Stimulated activated naive CD8-positive, alpha-beta T cell treated with anti-CD3 and anti-CD28 coated beads, Interleukin-15, amount 100 ng/mL, for 72 hours (primary cell): ENCODE measurements around the gene RAB10.

Experiments used
- ATAC-seq: fragments of 150-1000 bp; cut with Tn5 transposase; 2 replicates; pipeline ENCODE4 v1.10.0; 2021; ENCODE audit warnings: mild to moderate bottlenecking, moderate library complexity
- DNase-seq, 2 donors: peaks; one replicate each; pipeline ENCODE4 v3.0.0; 2021 to 2022
- H3K27ac Mint-ChIP-seq, 2 donors: one replicate each; pipeline ENCODE4 v1.8.0; 2022; ENCODE audit warnings: mild to moderate bottlenecking in 2 of 2, mixed read lengths in 2 of 2, moderate library complexity in 2 of 2
- H3K27me3 Mint-ChIP-seq: one replicate; pipeline ENCODE4 v1.8.0; 2022; ENCODE audit warnings: mixed read lengths
- H3K4me1 Mint-ChIP-seq: one replicate; pipeline ENCODE4 v1.8.0; 2022; ENCODE audit warnings: mild to moderate bottlenecking, mixed read lengths
- H3K4me3 Mint-ChIP-seq, 2 donors: one replicate each; pipeline ENCODE4 v1.8.0; 2022; ENCODE audit warnings: mild to moderate bottlenecking in 2 of 2, mixed read lengths in 2 of 2, moderate library complexity in 1 of 2
- H3K9me3 Mint-ChIP-seq, 2 donors: one replicate each; pipeline ENCODE4 v1.8.0; 2022; ENCODE audit warnings: mixed read lengths in 2 of 2

Gene RAB10

GRCh38 chr2:26033270-26033817 lies 540 bp upstream of the RAB10 start:
- H3K27ac Mint-ChIP-seq: peak overlapping the region; percentile 91 to 98
- no peak for DNase-seq
- H3K27me3 Mint-ChIP-seq: no peaks in the 10 kb centered on the region
- ATAC-seq: peak; percentile 63
- H3K4me3 Mint-ChIP-seq: peak overlapping the region; percentile 95
- peaks cover 38% of the 10 kb centered on the region for H3K4me1 Mint-ChIP-seq
- no peaks in the 10 kb centered on the region for H3K9me3 Mint-ChIP-seq

DNA sequence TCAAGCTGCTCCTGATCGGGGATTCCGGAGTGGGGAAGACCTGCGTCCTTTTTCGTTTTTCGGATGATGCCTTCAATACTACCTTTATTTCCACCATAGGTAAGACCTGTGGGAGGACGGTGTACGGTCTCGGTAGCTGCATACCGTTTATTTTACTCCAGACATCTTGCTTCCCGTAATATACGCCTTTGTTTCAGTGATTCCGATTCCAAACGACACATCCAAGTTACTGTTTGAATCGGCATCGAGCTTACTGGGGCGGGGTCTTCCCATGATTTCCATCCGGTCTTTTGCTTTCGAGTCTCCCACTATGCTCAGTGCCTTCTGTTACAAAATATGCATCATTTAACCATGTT lies 731 bp downstream of the RAB10 start:
- Mint-ChIP-seq H3K9me3 (no peaks in the 10 kb centered on the region), H3K27me3 (no peaks in the 10 kb centered on the region), H3K4me1 (peaks cover 41% of the 10 kb centered on the region), H3K27ac (peak overlapping the region; percentile 92 to 98), H3K4me3 (peak overlapping the region; percentile 93 to 95)
- DNase-seq (no peak), ATAC-seq (no peak)

DNA sequence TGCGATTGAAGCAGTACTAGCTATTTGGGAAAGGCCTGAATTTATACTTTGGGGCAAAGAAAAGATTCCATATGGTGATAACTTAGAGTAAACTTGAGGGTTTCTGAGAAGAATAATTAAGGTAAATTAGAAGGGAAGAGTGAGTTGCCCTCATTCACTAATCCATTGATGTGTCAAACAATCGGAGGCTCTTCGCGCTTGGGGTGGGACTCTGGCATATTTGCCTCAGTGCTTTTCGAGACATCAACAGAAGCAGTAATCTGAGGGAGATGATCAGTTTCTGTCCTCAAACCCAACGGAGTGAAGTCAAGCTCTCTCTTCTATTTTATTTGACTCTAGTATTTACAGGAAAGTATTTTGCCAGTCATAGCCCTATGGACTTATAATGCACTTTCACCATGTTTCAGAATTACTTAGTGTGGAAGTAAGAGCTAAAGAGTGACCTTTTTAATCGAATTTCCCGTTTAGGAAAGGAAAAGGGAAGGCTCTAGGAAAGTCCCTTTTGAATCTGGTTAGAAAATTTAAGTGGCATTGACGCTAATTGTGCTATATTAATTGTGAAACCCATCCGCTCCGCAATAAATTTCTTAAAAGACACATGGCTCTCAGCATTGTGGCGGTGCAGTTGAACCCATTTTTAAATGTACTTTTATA lies 1.3 kb downstream of the RAB10 start:
- Mint-ChIP-seq H3K27ac (peak overlapping the region; percentile 92 to 98), H3K4me3 (peak overlapping the region; percentile 93 to 95), H3K27me3 (no peaks in the 10 kb centered on the region), H3K9me3 (no peaks in the 10 kb centered on the region), H3K4me1 (peaks cover 44% of the 10 kb centered on the region)
- DNase-seq (peak in 1 of 2 donors; percentile 21), ATAC-seq (no peak)

GRCh38 chr2:26039603-26040323 lies 5.9 kb downstream of the RAB10 start:
- no peaks in the 10 kb centered on the region for H3K9me3 Mint-ChIP-seq
- DNase-seq (no peak), ATAC-seq (no peak)
- no peaks in the 10 kb centered on the region for H3K27me3 Mint-ChIP-seq
- H3K4me1 Mint-ChIP-seq: peaks cover 70% of the 10 kb centered on the region
- no peak overlapping the region for H3K27ac Mint-ChIP-seq
- no peak overlapping the region for H3K4me3 Mint-ChIP-seq

DNA sequence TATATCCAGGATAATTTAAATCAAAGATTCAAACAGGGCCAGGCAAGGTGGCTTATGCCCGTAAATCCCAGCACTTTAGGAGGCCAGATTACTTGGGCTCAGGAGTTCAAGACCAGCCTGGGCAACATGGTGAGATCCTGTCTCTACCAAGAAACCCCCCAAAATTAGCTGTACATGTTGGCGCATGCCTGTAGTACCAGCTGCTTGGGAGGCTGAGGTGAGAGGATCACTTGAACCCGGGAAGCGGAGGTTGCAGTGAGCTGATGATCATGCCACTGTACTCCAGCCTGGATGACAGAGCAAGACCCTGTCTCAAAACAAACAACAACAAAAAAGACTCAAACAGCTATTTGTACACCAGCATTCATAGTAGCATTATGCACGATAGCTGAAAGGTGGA lies 9.2 kb downstream of the RAB10 start:
- ATAC-seq: no peak
- Mint-ChIP-seq H3K27ac (no peak overlapping the region), H3K4me1 (peaks cover 60% of the 10 kb centered on the region), H3K4me3 (peak overlapping the region in 1 of 2 donors; percentile 54), H3K9me3 (no peaks in the 10 kb centered on the region), H3K27me3 (no peaks in the 10 kb centered on the region)
- no peak for DNase-seq

GRCh38 chr2:26043862-26044696 lies 10.2 kb downstream of the RAB10 start:
- no peak for DNase-seq
- Mint-ChIP-seq H3K27ac (peak overlapping the region in 1 of 2 donors; percentile 56), H3K4me3 (peak overlapping the region; percentile 11 to 54)

GRCh38 chr2:26048791-26049190 lies 14.9 kb downstream of the RAB10 start:
- ATAC-seq: no peak
- peaks cover 76% of the 10 kb centered on the region for H3K4me1 Mint-ChIP-seq
- H3K4me3 Mint-ChIP-seq: no peak overlapping the region
- peak overlapping the region in 1 of 2 donors; percentile 80 for H3K27ac Mint-ChIP-seq
- DNase-seq: no peak
- H3K27me3 Mint-ChIP-seq: no peaks in the 10 kb centered on the region
- no peaks in the 10 kb centered on the region for H3K9me3 Mint-ChIP-seq

More at GRCh38 chr2:26043862-26044696, 10.2 kb downstream of the RAB10 start:
- ATAC-seq: peak; percentile 82
- Mint-ChIP-seq H3K4me1 (peaks cover 65% of the 10 kb centered on the region), H3K9me3 (no peaks in the 10 kb centered on the region), H3K27me3 (no peaks in the 10 kb centered on the region)

DNA sequence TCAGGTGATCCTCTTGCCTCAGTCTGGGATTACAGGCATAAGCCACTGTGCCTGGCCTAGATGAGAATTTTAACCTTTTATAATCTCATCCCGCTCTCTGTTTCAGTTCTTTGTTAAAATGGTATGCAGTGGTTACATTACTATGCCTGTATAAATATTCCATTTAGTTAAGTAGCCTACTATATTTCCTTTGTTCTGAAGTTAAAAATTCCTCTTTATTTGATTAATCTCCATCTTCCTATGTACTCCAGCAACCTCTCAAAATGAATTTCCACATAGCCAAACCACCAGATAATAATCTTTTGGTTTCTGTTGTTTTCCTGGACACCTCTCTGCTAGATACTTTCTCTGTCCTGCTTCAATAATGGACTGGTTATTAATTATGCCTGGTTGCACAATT lies 15.8 kb downstream of the RAB10 start:
- H3K27ac Mint-ChIP-seq: no peak overlapping the region
- peaks cover 75% of the 10 kb centered on the region for H3K4me1 Mint-ChIP-seq
- ATAC-seq: no peak
- no peak overlapping the region for H3K4me3 Mint-ChIP-seq
- H3K27me3 Mint-ChIP-seq: no peaks in the 10 kb centered on the region
- H3K9me3 Mint-ChIP-seq: no peaks in the 10 kb centered on the region
- no peak for DNase-seq

GRCh38 chr2:26052740-26053139 lies 18.9 kb downstream of the RAB10 start:
- Mint-ChIP-seq H3K27me3 (no peaks in the 10 kb centered on the region), H3K4me3 (no peak overlapping the region), H3K9me3 (no peaks in the 10 kb centered on the region), H3K27ac (peak overlapping the region in 1 of 2 donors; percentile 12), H3K4me1 (peaks cover 87% of the 10 kb centered on the region)
- no peak for DNase-seq
- ATAC-seq: no peak

DNA sequence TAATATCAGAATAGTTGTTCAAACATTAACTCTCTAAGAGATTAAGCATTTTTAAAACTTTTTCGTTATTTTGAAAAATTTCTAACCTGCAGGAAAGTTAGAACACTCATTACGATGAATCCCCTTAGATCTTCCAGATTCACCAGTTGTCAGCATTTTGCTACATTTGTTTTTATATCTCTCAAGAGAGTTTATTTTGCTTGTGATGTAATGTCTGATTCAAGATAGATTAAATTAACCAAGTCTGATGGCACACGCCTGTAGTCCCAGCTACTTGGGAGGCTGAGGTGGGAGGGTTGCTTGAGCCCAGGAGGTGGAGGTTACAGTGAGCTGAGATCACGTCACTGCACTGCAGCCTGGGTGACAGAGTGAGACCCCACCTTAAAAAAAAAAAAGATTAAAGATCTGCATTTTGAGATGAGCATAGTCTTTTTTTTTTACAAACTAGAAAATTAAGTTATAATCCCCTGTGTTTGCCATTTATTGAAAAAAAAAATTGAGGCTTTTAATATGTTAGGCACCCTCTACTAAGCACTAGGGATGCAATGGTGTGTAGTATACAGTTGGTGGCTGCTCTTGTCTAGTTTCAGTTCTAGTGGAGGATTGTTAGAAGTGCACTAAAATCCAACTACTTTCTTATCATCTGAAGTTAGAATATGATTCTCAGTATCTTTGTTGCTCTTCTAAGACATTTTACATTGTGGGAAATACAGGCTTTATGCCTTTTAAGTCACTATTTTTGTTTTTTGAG lies 20.9 kb downstream of the RAB10 start:
- Mint-ChIP-seq H3K27me3 (no peaks in the 10 kb centered on the region), H3K9me3 (no peaks in the 10 kb centered on the region), H3K27ac (no peak overlapping the region), H3K4me1 (peaks cover 88% of the 10 kb centered on the region), H3K4me3 (no peak overlapping the region)
- ATAC-seq (no peak), DNase-seq (no peak)

GRCh38 chr2:26058390-26058789 lies 24.5 kb downstream of the RAB10 start:
- H3K4me3 Mint-ChIP-seq: no peak overlapping the region
- no peaks in the 10 kb centered on the region for H3K27me3 Mint-ChIP-seq
- peaks cover 56% of the 10 kb centered on the region for H3K4me1 Mint-ChIP-seq
- DNase-seq (no peak), ATAC-seq (no peak)
- no peaks in the 10 kb centered on the region for H3K9me3 Mint-ChIP-seq
- no peak overlapping the region for H3K27ac Mint-ChIP-seq

- H3K27ac Mint-ChIP-seq: no peak overlapping the region
- no peaks in the 10 kb centered on the region for H3K9me3 Mint-ChIP-seq
- no peak overlapping the region for H3K4me3 Mint-ChIP-seq
- ATAC-seq (no peak), DNase-seq (no peak)
- peaks cover 49% of the 10 kb centered on the region for H3K4me1 Mint-ChIP-seq
- no peaks in the 10 kb centered on the region for H3K27me3 Mint-ChIP-seq
These were observed 25.7 kb downstream of the RAB10 start for GRCh38 chr2:26059542-26059941.

DNA sequence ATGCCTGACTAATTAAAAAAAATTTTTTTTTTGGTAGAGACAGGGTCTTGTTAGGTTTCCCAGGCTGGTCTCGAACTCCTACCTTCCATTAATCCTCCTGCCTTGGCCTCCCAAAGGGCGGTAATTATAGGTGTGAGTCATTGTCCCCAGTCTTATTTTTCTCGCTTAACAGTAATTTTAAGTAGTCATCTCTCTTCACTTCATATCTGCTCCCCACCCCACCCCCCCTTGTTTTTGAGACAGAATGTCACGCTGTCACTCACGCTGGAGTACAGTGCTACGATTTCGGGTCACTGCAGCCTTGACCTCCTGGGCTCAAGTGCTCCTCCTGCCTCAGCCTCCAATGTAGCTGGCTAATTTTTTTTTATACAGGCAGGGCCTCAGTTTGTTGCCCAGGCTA lies 27.7 kb downstream of the RAB10 start:
- Mint-ChIP-seq H3K27ac (no peak overlapping the region), H3K9me3 (no peaks in the 10 kb centered on the region), H3K4me1 (peaks cover 35% of the 10 kb centered on the region), H3K4me3 (no peak overlapping the region), H3K27me3 (no peaks in the 10 kb centered on the region)
- ATAC-seq (no peak), DNase-seq (no peak)

DNA sequence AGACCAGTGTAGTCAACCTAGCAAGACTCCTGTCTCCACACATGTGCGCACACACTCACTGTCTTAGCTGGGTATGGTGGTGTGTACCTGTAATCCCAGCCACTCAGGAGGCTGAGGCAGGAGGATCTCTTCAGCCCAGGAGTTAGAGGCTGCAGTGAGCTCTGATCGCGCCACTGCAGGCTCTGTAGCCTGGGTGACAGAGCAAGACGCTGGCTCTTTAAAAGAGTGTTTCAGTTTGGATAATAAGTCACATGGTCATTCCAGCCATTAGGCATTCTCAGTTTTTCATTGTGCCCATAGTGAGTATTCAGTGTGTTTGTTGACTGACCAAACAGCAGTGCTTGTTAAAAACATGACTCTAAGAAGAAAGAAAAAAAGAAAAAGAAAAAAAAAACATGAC lies 31.0 kb downstream of the RAB10 start:
- H3K4me3 Mint-ChIP-seq: no peak overlapping the region
- peaks cover 37% of the 10 kb centered on the region for H3K4me1 Mint-ChIP-seq
- H3K27me3 Mint-ChIP-seq: no peaks in the 10 kb centered on the region
- H3K27ac Mint-ChIP-seq: peak overlapping the region; percentile 12 to 31
- H3K9me3 Mint-ChIP-seq: no peaks in the 10 kb centered on the region
- DNase-seq (no peak), ATAC-seq (no peak)
